Measurements from ENCODE around the gene NPDC1.
"Not testable (repeated sequence)": the region's sequence is repeated elsewhere in the genome, so short reads cannot be mapped to it uniquely, and the experiment has no call there.

The NPDC1 gene

GRCh38 chr9:137034709-137035506 is 11.1 kb downstream of the NPDC1 start:
- no peak for DNase-seq (ENCODE audit: low spot score)
- Histone ChIP-seq H3K27ac (peak overlapping the region in 1 of 2 donors; percentile 30), H3K4me3 (peak overlapping the region; percentile 30)
- peak; percentile 90 for TF ChIP-seq CTCF (IDR thresholded peaks at IDR 0.05)

GRCh38 chr9:137034039-137034708 is 11.8 kb downstream of the NPDC1 start:
- Histone ChIP-seq H3K27ac (peak overlapping the region in 1 of 2 donors; percentile 30), H3K4me3 (peak overlapping the region; percentile 53)
- no peak for TF ChIP-seq CTCF (IDR thresholded peaks at IDR 0.05)
- DNase-seq (ENCODE audit: low spot score), result no peak

GRCh38 chr9:137033481-137033880 is 12.5 kb downstream of the NPDC1 start:
- DNase-seq (ENCODE audit: low spot score), result not testable (repeated sequence)
- peak overlapping the region in 1 of 2 donors; percentile 30 for H3K27ac ChIP-seq
- peak overlapping the region; percentile 53 for H3K4me3 ChIP-seq

- no peak for DNase-seq (ENCODE audit: low spot score)
- H3K27ac ChIP-seq, result peak overlapping the region in 1 of 2 donors; percentile 74
- no peak for TF ChIP-seq CTCF (IDR thresholded peaks at IDR 0.05)
- H3K4me3 ChIP-seq, result peak overlapping the region; percentile 45
Observed at GRCh38 chr9:137032858-137033257, 13.1 kb downstream of the NPDC1 start.

GRCh38 chr9:137031904-137032640 is 13.9 kb downstream of the NPDC1 start, which contains the start of gene FUT7:
Gene FUT7, minus strand, starts transcription at chr9:137032088. Its CDS starts 97 bp downstream, at chr9:137031991.
- TF ChIP-seq CTCF (IDR thresholded peaks at IDR 0.05), result no peak
- Histone ChIP-seq H3K27ac (peak within 1 kb of the TSS in 1 of 2 donors; percentile 74), H3K4me3 (peak within 1 kb of the TSS; percentile 45)
- DNase-seq (ENCODE audit: low spot score), result no peak

- no peak for TF ChIP-seq CTCF (IDR thresholded peaks at IDR 0.05)
- Histone ChIP-seq H3K4me3 (no peak overlapping the region), H3K27ac (peak overlapping the region in 1 of 2 donors; percentile 74)
- DNase-seq (ENCODE audit: low spot score), result no peak
Observed at GRCh38 chr9:137030538-137031527, 15.1 kb downstream of the NPDC1 start.
